ENCODE results near the gene DMKN.
"Not testable (repeated sequence)": the region's sequence is repeated elsewhere in the genome, so short reads cannot be mapped to it uniquely, and the experiment has no call there.

GRCh38 chr19:35471075-35471474, 42.4 kb downstream of the DMKN start:
- TF ChIP-seq CTCF, POLR2AphosphoS5, POLR2A (IDR thresholded peaks at IDR 0.05): not testable (repeated sequence)

All from transverse colon (tissue), 4 donors.